Astrocyte (in vitro differentiated cells and primary cell): ENCODE measurements around the gene NSF.
"Not testable (repeated sequence)": the region's sequence is repeated elsewhere in the genome, so short reads cannot be mapped to it uniquely, and the experiment has no call there.

ENCODE experiments used
- EZH2 ChIP-seq: IDR thresholded peaks from 2 replicates; pipeline ENCODE4 v1.6.1; 2012; ENCODE audit warnings: mild to moderate bottlenecking, low read length, inconsistent platforms; ENCODE audit not compliant: insufficient read depth
- TF ChIP-seq, protein P1 (sequence below): IDR thresholded peaks from 2 replicates; pipeline ENCODE4 v1.5.1; 2011; ENCODE audit warnings: low read depth, mild to moderate bottlenecking, inconsistent platforms, low read length, moderate library complexity; ENCODE audit not compliant: insufficient read depth

DNA sequence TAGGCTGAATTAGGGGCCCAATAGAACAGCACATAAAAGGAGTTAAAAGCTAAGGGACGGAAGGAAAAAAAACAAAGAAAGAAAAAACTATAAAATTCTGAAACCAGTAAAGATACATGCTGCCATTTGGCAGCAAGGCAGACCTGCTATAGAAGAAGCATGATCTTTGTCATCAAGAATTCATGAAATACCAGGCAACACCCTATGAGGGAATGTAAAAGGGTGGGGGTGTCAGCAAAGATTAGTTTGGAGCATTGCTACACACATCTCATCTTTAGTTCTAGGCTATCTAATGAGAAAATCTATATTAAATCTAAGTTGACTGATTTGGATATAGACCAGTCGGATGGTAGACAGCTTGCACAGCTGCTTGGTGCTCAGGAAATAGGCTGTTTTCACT is 73.1 kb downstream of the NSF start:
- TF ChIP-seq, protein P1, sequence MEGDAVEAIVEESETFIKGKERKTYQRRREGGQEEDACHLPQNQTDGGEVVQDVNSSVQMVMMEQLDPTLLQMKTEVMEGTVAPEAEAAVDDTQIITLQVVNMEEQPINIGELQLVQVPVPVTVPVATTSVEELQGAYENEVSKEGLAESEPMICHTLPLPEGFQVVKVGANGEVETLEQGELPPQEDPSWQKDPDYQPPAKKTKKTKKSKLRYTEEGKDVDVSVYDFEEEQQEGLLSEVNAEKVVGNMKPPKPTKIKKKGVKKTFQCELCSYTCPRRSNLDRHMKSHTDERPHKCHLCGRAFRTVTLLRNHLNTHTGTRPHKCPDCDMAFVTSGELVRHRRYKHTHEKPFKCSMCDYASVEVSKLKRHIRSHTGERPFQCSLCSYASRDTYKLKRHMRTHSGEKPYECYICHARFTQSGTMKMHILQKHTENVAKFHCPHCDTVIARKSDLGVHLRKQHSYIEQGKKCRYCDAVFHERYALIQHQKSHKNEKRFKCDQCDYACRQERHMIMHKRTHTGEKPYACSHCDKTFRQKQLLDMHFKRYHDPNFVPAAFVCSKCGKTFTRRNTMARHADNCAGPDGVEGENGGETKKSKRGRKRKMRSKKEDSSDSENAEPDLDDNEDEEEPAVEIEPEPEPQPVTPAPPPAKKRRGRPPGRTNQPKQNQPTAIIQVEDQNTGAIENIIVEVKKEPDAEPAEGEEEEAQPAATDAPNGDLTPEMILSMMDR, result not testable (repeated sequence)
- TF ChIP-seq EZH2, result not testable (repeated sequence)
